PFSK-1 (cell line): ENCODE data around the gene PBLD. TPM values are rescaled to one million over a fixed set of nuclear protein-coding genes. Genes with fewer than 3 reads are reported as not detected.

Experiments
- FOXP2 ChIP-seq: optimal IDR thresholded peaks from 2 replicates; pipeline ENCODE3; 2011; ENCODE audit warnings: borderline replicate concordance, control low read depth, inconsistent platforms; ENCODE audit not compliant: insufficient read depth; ENCODE audit errors: extremely low read length, extremely low read depth
- POLR2AphosphoS5 ChIP-seq: IDR thresholded peaks from 2 replicates; pipeline ENCODE4 v1.6.1; 2012; ENCODE audit warnings: low read depth, mild to moderate bottlenecking, control low read depth, low read length, moderate library complexity
- REST ChIP-seq, 2 experiments: IDR thresholded peaks; 2 replicates each; pipeline versions ENCODE4 v1.6.1 to v1.8.0; 2011 to 2012; ENCODE audit warnings: low read depth in 2 of 2, low read length in 2 of 2, control low read depth in 1 of 2, inconsistent platforms in 1 of 2, mild to moderate bottlenecking in 1 of 2, moderate library complexity in 1 of 2; ENCODE audit not compliant: insufficient read depth in 1 of 2
- SIN3A ChIP-seq: IDR thresholded peaks from 2 replicates; pipeline ENCODE4 v1.6.1; 2012; ENCODE audit warnings: mild to moderate bottlenecking, low read length, moderate library complexity, borderline replicate concordance; ENCODE audit not compliant: insufficient read depth
- TAF1 ChIP-seq: IDR thresholded peaks from 2 replicates; pipeline ENCODE4 v1.6.1; 2012; ENCODE audit warnings: low read length, control low read depth, borderline replicate concordance; ENCODE audit not compliant: insufficient read depth
- polyA plus RNA-seq: library from polyadenylated mRNA; unstranded; fragments of >200 nt; gene quantifications from one replicate; pipeline ENCODE4 v1.2.1, GENCODE V29; 2012; ENCODE audit warnings: low read depth, missing spikeins; ENCODE audit not compliant: insufficient read length

PBLD gene
- polyA plus RNA-seq: 1.5 TPM

GRCh38 chr10:68332259-68333057, at the start of gene PBLD:
PBLD (minus strand) TSS chr10:68332928; CDS start chr10:68306844, 26,084 bp downstream.
- TF ChIP-seq TAF1: peak; percentile 76; the same call in 1 of the 2 replicates
- no peak; a peak in 1 of 4 replicates for TF ChIP-seq REST (IDR thresholded peaks at IDR 0.05; ENCODE audit: insufficient read depth in 1 of 2, low read depth in 2 of 2, low read length in 2 of 2)
- peak; percentile 68; the same call in 1 of the 2 replicates for TF ChIP-seq POLR2AphosphoS5
- peak; percentile 16 for TF ChIP-seq FOXP2

GRCh38 chr10:68371604-68372003, 38.9 kb upstream of the PBLD start:
- TF ChIP-seq TAF1: no peak
- no peak for TF ChIP-seq SIN3A
- TF ChIP-seq REST (IDR thresholded peaks at IDR 0.05; ENCODE audit: insufficient read depth in 1 of 2, low read depth in 2 of 2, low read length in 2 of 2): no peak
- no peak for TF ChIP-seq FOXP2

DNA sequence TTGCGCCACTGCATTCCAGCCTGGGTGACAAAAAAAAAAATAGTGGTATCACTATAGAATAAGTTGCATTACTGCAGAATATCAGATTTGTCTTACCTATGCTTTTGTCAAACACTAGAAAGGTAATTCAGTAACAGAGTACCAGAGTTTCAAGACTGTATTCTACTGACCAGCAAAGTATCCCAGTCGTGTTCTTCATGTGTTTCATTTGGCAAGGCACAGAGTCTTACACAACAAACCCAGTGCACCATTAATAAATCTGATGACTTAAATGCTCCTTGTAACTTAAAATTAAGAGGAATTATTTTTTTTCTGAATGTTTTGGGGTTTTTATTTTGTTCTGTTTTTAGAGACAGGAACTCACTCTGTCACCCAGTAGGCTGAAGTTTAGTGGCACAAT, 34.4 kb upstream of the PBLD start:
- TF ChIP-seq SIN3A (no peak), FOXP2 (no peak), TAF1 (no peak)

- TF ChIP-seq REST (IDR thresholded peaks at IDR 0.05; ENCODE audit: insufficient read depth in 1 of 2, low read depth in 2 of 2, low read length in 2 of 2) (no peak), POLR2AphosphoS5 (no peak), FOXP2 (no peak), SIN3A (no peak), TAF1 (no peak)
These were observed 33.9 kb upstream of the PBLD start for GRCh38 chr10:68366600-68366999.

GRCh38 chr10:68365611-68366010, 32.9 kb upstream of the PBLD start:
- no peak for TF ChIP-seq TAF1
- TF ChIP-seq REST (IDR thresholded peaks at IDR 0.05; ENCODE audit: insufficient read depth in 1 of 2, low read depth in 2 of 2, low read length in 2 of 2): no peak
- TF ChIP-seq POLR2AphosphoS5: no peak
- TF ChIP-seq SIN3A: no peak
- no peak for TF ChIP-seq FOXP2
